GM12874 (cell line): ENCODE measurements around the gene FLAD1.

Experiments used
- TF ChIP-seq, protein P1 (sequence below): IDR thresholded peaks from 2 replicates; pipeline ENCODE4 v1.5.1; 2011; ENCODE audit warnings: low read depth, mild to moderate bottlenecking, control low read depth, low read length, moderate library complexity; ENCODE audit not compliant: insufficient read depth

The FLAD1 gene

DNA sequence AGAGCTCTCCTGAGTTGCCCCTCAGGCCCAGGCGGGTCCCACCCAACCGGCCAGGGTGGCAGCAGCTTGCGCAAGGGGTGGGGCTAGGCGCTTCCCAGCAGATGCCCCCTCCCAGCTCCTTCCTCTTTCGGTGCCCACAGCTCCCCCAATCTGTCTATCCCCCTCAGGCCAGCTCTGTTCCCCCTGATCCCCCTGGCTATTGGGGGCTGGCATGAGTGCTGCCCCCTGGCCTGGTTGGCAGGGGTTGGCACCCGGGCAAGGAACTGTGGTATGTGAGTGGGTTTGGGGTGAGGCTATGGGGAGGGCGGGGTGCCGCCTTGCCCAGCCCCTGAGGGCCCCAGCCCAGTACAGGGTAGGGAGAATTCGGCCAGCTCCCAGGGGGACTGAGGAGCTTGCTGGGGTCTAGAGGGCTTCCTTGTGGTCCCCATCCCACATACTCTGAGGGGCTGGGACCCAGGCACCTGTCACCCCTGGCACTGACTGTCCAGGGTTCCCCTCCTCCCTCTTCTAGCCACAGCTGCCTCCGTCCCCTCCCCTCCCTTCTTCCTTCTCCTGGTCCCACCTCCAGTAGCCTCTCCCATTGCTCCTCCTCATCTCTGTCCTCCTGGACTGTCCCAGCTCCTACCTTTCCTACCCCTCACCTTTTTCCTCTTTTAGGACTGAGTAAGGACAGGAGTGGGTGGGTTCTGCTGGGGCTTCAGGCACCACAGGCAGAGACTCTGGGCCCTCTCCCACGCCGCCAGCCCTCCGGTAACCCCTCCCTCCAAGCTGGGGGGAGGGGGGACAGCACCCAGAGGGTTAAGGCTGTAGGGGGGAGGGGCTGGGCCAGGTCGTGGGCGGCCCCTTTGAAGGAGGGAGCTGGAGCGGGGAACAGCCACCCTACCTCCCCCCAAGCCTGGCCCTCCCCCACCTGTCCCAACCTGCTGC, 25.1 kb downstream of the FLAD1 start:
- TF ChIP-seq, protein P1, sequence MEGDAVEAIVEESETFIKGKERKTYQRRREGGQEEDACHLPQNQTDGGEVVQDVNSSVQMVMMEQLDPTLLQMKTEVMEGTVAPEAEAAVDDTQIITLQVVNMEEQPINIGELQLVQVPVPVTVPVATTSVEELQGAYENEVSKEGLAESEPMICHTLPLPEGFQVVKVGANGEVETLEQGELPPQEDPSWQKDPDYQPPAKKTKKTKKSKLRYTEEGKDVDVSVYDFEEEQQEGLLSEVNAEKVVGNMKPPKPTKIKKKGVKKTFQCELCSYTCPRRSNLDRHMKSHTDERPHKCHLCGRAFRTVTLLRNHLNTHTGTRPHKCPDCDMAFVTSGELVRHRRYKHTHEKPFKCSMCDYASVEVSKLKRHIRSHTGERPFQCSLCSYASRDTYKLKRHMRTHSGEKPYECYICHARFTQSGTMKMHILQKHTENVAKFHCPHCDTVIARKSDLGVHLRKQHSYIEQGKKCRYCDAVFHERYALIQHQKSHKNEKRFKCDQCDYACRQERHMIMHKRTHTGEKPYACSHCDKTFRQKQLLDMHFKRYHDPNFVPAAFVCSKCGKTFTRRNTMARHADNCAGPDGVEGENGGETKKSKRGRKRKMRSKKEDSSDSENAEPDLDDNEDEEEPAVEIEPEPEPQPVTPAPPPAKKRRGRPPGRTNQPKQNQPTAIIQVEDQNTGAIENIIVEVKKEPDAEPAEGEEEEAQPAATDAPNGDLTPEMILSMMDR: no peak

- TF ChIP-seq, protein P1: no peak
Measured at GRCh38 chr1:155009221-155009711, 26.1 kb downstream of the FLAD1 start.

- TF ChIP-seq, protein P1: no peak
Measured at GRCh38 chr1:155009742-155010141, 26.6 kb downstream of the FLAD1 start.

DNA sequence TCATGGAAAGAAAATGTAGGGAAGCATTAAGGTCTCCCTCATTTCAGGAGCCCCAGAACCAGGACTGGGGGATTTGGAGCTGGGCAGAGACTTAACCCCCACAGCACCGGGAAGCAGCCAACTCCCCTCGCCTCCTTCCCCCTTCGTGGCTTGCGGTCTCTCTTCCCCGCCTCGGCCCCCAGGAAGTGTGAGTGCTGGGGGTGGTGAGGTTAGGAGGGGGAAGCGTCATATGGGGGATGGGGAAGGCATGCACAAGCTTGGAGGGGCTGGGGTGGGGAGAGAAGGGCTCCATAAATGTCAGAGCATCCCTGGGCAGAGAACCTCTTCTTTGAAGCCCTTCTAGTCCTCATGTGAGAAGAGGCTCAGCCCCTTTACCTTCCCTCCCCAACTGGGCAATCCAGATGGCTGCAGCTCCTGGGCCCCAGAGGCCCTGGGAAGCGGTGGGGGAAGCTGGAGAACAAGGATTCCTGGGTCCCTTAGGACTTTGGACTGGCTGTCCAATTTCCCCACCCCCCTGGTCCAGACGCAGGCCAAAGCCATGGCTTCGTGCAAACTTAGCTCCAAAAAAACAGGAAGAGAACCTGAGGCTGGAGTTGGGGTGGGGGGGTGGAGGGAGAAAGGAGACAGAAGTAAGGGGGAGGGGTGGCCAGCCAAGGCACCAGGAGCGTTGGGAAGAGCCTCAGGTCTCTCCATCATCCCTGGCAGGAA, 27.2 kb downstream of the FLAD1 start:
- TF ChIP-seq, protein P1: no peak

DNA sequence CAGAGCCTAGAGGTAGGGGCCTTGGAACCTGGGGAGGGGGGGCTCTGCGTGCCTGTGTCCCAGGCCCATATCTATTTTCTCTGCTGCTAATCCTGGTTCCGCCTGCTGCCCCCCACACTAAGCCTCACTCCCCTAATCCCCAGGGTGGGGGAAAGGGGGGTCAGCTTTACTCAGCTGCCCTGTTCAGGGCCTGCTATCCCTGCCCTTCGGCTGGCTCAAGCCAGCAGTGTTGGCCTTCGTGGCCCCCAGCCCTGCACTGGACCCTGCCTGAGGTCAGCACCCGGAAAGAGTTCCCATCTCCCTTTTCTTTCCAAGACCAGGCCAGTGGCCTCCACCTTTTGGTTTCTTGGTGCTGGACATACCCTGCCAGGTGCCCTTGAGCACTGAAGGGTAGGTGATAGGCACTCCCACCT, 27.9 kb downstream of the FLAD1 start:
- TF ChIP-seq, protein P1: no peak

- TF ChIP-seq, protein P1: no peak
Measured at GRCh38 chr1:155011437-155012025, 28.4 kb downstream of the FLAD1 start.

GRCh38 chr1:155012026-155012546, 28.9 kb downstream of the FLAD1 start:
- TF ChIP-seq, protein P1: no peak
